Panc1 (cell line): ENCODE data around the gene ENOX2. TPM values are rescaled to one million over a fixed set of nuclear protein-coding genes. Genes with fewer than 3 reads are reported as not detected.

Source experiments
- ATAC-seq: fragments of 200-7000 bp; cut with Tn5 transposase; 2 replicates; pipeline ENCODE4 v1.9.1; 2020; ENCODE audit warnings: mild to moderate bottlenecking, moderate library complexity
- BruUV-seq: library from RNA; stranded (reverse); fragments of 400-500 nt; replicated peaks from 2 replicates; lab custom pipeline; 2021; lab: Mats Ljungman, UMichigan
- CTCF ChIA-PET: fragments of 300-600 bp; sonication (Branson Sonifier 250); formaldehyde crosslinking; loops from one replicate; lab custom pipeline; 2022; ENCODE audit warnings: antibody characterized with exemption; lab: Charles Lee
- POLR2A ChIA-PET: fragments of 300-600 bp; sonication (Branson Sonifier 250); formaldehyde crosslinking; loops from one replicate; lab custom pipeline; 2022; ENCODE audit warnings: antibody characterized with exemption; lab: Charles Lee
- DNase-seq: peaks from one replicate; pipeline ENCODE4 v3.0.0-alpha.2; 2010; ENCODE audit warnings: low read depth, low spot score
- H3K27ac ChIP-seq: 2 replicates; pipeline ENCODE4 v1.5.1; 2011; ENCODE audit warnings: mild to moderate bottlenecking, low read length, inconsistent platforms
- H3K27me3 ChIP-seq: fragments of 200-500 bp; sonication (Bioruptor generic); 2 replicates; pipeline ENCODE4 v1.6.0; 2014; ENCODE audit warnings: low read length, inconsistent platforms; ENCODE audit not compliant: control insufficient read depth, insufficient read depth
- H3K36me3 ChIP-seq: fragments of 200-500 bp; sonication (Bioruptor generic); 2 replicates; pipeline ENCODE4 v1.5.1; 2014; ENCODE audit warnings: inconsistent platforms, mild to moderate bottlenecking, low read length, moderate library complexity; ENCODE audit not compliant: control insufficient read depth, insufficient read depth
- H3K4me1 ChIP-seq: 2 replicates; pipeline ENCODE4 v1.5.1; 2011; ENCODE audit warnings: inconsistent platforms, mild to moderate bottlenecking, low read length, moderate library complexity; ENCODE audit not compliant: control insufficient read depth, insufficient read depth
- H3K4me3 ChIP-seq, 2 experiments: 2 replicates each; pipeline ENCODE4 v1.5.1; 2011 to 2012; ENCODE audit warnings: low read depth in 2 of 2, low read length in 2 of 2, mild to moderate bottlenecking in 2 of 2, inconsistent platforms in 1 of 2, moderate library complexity in 1 of 2
- H3K9me3 ChIP-seq: fragments of 200-500 bp; sonication (Bioruptor generic); 2 replicates; pipeline ENCODE4 v1.5.1; 2014; ENCODE audit warnings: low read depth, mild to moderate bottlenecking, inconsistent platforms, low read length, moderate library complexity; ENCODE audit not compliant: control insufficient read depth, insufficient read depth
- POLR2AphosphoS5 ChIP-seq: IDR thresholded peaks from 2 replicates; pipeline ENCODE4 v1.6.1; 2012; ENCODE audit warnings: mild to moderate bottlenecking, low read depth, low read length, moderate library complexity
- SIN3A ChIP-seq: IDR thresholded peaks from 2 replicates; pipeline ENCODE4 v1.6.1; 2012; ENCODE audit warnings: low read depth, mild to moderate bottlenecking, low read length, moderate library complexity, borderline replicate concordance; ENCODE audit not compliant: insufficient read depth
- TCF7L2 ChIP-seq: IDR thresholded peaks from 2 replicates; pipeline ENCODE4 v1.6.1; 2011; ENCODE audit warnings: mild to moderate bottlenecking, low read depth, low read length, inconsistent platforms
- in situ Hi-C: cut with HindIII; loops from 2 replicates; pipeline ENCODE4 v1.10.0; 2016; ENCODE audit warnings: low sequenced_read_pairs, low pct_unique_long_range_greater_than_20kb
- intact Hi-C: fragments of 100-400 bp; cut with micrococcal nuclease; formaldehyde crosslinking; loops from one replicate; pipeline ENCODE4 v1.10.0; 2022; ENCODE audit not compliant: unreplicated experiment
- total RNA-seq: library from RNA; stranded (reverse); gene quantifications from one replicate; pipeline ENCODE4 v1.2.1, GENCODE V29; 2021; ENCODE audit not compliant: unreplicated experiment
- TF ChIP-seq, protein P1 (sequence below): fragments of 450-650 bp; IDR thresholded peaks from 2 replicates; pipeline ENCODE4 v1.5.1; 2017; ENCODE audit warnings: mild to moderate bottlenecking
- TF ChIP-seq, protein P2 (sequence below), 2 experiments: IDR thresholded peaks; 2 replicates each; pipeline ENCODE4 v1.6.1; 2011 to 2012; ENCODE audit warnings: low read depth in 2 of 2, control low read depth in 1 of 2, low read length in 1 of 2, mild to moderate bottlenecking in 1 of 2, moderate library complexity in 1 of 2; ENCODE audit not compliant: insufficient read depth in 1 of 2

ENOX2 gene
- total RNA-seq, 1 experiment from 2014 or later, result 12.4 TPM

DNA sequence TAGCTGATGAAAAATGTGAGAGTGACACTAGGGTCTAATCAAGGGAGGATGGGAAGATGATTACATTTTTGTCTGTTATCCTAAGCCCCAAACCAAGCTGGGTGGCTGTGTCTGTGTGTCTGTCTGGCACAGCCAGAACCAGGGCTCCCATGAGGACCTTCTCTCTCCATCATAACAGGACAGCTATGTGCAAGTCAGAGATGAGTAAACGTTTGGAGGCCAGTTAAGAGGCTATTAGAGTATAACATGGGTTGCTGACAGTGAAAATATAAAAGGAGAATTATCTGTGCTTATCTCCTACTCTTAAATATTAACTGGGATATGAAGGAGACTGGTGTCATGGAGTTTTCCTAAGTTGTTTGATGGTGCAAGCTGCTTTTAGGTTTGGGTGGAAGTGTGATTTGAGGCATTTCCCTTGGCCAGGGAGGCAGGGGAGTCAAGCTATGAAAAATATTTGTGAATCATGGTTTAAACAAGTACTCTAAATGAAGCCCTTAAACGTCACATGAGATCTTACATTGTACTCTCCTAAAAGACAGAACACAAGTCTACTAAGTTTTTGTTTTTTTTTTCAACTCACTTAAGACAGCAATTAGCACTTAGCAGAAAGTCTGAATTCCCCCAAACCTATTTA lies 156.2 kb downstream of the ENOX2 start:
- ATAC-seq, result no peak
- CTCF ChIA-PET, result no interaction called here
- H3K9me3 ChIP-seq, result no peaks in the 10 kb centered on the region

DNA sequence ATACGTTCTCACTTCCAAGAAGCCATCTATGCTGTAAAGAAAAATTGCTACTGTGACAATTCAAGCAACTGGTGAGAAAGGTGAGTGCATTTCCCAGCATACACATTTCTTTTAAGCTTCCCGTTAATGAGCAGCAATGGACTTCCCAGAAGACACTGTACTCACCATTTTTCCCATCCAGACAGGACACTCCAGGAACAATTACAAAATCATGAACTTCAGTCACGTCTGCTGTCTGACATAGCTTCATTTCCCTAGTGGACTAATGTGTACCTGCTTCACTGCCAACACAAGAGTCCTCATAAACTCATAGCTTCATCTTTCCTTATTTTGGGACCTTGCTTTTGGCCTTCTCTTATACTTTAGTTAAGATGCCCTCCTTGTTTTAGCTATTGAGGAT lies 156.9 kb downstream of the ENOX2 start:
- no peaks in the 10 kb centered on the region for H3K4me1 ChIP-seq
- no peaks in the 10 kb centered on the region for H3K36me3 ChIP-seq
- no peaks in the 10 kb centered on the region for H3K9me3 ChIP-seq
- H3K27me3 ChIP-seq, result no peaks in the 10 kb centered on the region
- ChIA-PET POLR2A (no interaction called here), CTCF (no interaction called here)
- DNase-seq, result no peak
- no peak overlapping the region for H3K4me3 ChIP-seq
- intact Hi-C loops (no loop called here), in situ Hi-C loops (no loop called here)
- BruUV-seq, result no TSS peak
- TF ChIP-seq, protein P1, sequence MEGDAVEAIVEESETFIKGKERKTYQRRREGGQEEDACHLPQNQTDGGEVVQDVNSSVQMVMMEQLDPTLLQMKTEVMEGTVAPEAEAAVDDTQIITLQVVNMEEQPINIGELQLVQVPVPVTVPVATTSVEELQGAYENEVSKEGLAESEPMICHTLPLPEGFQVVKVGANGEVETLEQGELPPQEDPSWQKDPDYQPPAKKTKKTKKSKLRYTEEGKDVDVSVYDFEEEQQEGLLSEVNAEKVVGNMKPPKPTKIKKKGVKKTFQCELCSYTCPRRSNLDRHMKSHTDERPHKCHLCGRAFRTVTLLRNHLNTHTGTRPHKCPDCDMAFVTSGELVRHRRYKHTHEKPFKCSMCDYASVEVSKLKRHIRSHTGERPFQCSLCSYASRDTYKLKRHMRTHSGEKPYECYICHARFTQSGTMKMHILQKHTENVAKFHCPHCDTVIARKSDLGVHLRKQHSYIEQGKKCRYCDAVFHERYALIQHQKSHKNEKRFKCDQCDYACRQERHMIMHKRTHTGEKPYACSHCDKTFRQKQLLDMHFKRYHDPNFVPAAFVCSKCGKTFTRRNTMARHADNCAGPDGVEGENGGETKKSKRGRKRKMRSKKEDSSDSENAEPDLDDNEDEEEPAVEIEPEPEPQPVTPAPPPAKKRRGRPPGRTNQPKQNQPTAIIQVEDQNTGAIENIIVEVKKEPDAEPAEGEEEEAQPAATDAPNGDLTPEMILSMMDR, result no peak
- TF ChIP-seq SIN3A (no peak), POLR2AphosphoS5 (no peak), TCF7L2 (no peak)
- no peak for ATAC-seq
- no peak overlapping the region for H3K27ac ChIP-seq

More for the DNA sequence above, 156.2 kb downstream of the ENOX2 start:
- intact Hi-C loops, result no loop called here
- Histone ChIP-seq H3K4me1 (no peaks in the 10 kb centered on the region), H3K27ac (no peak overlapping the region), H3K27me3 (no peaks in the 10 kb centered on the region), H3K4me3 (no peak overlapping the region), H3K36me3 (no peaks in the 10 kb centered on the region)
- BruUV-seq, result no TSS peak
- POLR2A ChIA-PET, result no interaction called here
- DNase-seq, result no peak
- in situ Hi-C loops, result no loop called here
- TF ChIP-seq POLR2AphosphoS5, result no peak
- TF ChIP-seq, protein P2, sequence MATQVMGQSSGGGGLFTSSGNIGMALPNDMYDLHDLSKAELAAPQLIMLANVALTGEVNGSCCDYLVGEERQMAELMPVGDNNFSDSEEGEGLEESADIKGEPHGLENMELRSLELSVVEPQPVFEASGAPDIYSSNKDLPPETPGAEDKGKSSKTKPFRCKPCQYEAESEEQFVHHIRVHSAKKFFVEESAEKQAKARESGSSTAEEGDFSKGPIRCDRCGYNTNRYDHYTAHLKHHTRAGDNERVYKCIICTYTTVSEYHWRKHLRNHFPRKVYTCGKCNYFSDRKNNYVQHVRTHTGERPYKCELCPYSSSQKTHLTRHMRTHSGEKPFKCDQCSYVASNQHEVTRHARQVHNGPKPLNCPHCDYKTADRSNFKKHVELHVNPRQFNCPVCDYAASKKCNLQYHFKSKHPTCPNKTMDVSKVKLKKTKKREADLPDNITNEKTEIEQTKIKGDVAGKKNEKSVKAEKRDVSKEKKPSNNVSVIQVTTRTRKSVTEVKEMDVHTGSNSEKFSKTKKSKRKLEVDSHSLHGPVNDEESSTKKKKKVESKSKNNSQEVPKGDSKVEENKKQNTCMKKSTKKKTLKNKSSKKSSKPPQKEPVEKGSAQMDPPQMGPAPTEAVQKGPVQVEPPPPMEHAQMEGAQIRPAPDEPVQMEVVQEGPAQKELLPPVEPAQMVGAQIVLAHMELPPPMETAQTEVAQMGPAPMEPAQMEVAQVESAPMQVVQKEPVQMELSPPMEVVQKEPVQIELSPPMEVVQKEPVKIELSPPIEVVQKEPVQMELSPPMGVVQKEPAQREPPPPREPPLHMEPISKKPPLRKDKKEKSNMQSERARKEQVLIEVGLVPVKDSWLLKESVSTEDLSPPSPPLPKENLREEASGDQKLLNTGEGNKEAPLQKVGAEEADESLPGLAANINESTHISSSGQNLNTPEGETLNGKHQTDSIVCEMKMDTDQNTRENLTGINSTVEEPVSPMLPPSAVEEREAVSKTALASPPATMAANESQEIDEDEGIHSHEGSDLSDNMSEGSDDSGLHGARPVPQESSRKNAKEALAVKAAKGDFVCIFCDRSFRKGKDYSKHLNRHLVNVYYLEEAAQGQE (IDR thresholded peaks at IDR 0.05; ENCODE audit: insufficient read depth in 1 of 2, low read depth in 2 of 2, low read length in 1 of 2), result no peak
- TF ChIP-seq, protein P1, result no peak
- no peak for TF ChIP-seq SIN3A
- no peak for TF ChIP-seq TCF7L2
